ENCODE data around the gene MYBPC3.

DNA sequence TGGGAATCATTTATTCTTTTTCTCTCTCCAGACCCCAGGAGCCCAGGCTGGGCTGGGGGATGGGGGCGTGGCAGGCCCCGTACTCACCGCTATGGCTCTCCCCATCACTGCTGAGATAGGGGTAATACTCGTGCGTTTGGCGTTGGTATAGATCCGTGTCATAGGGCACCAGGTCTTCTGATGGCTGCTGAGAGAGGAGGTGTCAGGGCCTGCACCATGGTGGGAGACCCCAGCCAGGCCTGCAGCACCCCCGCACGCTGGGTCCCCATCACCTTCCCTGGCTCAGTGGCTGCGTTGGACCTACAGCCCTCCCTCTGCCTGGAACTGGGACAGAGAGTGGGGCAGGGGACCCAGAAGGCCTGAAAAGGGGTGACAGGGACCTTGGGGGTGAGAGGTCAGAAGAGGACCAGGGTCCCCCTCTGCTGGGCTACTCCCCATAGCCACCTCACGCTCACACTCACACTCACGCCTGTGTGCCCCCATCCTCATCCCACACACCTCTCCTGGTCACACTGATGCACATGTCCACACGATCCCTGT is 23.1 kb upstream of the MYBPC3 start:
- TF ChIP-seq, protein P1, sequence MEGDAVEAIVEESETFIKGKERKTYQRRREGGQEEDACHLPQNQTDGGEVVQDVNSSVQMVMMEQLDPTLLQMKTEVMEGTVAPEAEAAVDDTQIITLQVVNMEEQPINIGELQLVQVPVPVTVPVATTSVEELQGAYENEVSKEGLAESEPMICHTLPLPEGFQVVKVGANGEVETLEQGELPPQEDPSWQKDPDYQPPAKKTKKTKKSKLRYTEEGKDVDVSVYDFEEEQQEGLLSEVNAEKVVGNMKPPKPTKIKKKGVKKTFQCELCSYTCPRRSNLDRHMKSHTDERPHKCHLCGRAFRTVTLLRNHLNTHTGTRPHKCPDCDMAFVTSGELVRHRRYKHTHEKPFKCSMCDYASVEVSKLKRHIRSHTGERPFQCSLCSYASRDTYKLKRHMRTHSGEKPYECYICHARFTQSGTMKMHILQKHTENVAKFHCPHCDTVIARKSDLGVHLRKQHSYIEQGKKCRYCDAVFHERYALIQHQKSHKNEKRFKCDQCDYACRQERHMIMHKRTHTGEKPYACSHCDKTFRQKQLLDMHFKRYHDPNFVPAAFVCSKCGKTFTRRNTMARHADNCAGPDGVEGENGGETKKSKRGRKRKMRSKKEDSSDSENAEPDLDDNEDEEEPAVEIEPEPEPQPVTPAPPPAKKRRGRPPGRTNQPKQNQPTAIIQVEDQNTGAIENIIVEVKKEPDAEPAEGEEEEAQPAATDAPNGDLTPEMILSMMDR (conservative IDR thresholded peaks at IDR 0.05; ENCODE audit: low read depth in 2 of 2) = no peak
- TF ChIP-seq EZH2 (IDR thresholded peaks at IDR 0.05; ENCODE audit: low read depth, unreplicated experiment) = no peak

Measured in GM23338 (cell line).